GM12878 (cell line): Measurements from ENCODE around the gene POLR1H. TPM values are rescaled to one million over a fixed set of nuclear protein-coding genes. Genes with fewer than 3 reads are reported as not detected.

Experiments
- BHLHE40 ChIP-seq, 2 experiments: fragments of 450-650 bp in 1 of 2; IDR thresholded peaks; 2 replicates each; pipeline ENCODE4 v1.6.1; 2011 to 2017; ENCODE audit warnings: low read depth in 2 of 2, borderline replicate concordance in 1 of 2, improper control_type of control experiment in 1 of 2, low read length in 1 of 2, mild to moderate bottlenecking in 1 of 2
- CREB1 ChIP-seq: IDR thresholded peaks from 2 replicates; pipeline ENCODE4 v1.6.1; 2012; ENCODE audit warnings: low read depth, mild to moderate bottlenecking, inconsistent platforms
- EP300 ChIP-seq, 2 experiments: fragments of 150-350 bp in 1 of 2; IDR thresholded peaks; 2 replicates each; pipeline ENCODE4 v1.6.1; 2011 to 2012; ENCODE audit warnings: low read depth in 2 of 2, low read length in 2 of 2, borderline replicate concordance in 1 of 2, improper control_type of control experiment in 1 of 2, inconsistent platforms in 1 of 2; ENCODE audit not compliant: control insufficient read depth in 1 of 2
- EZH2 ChIP-seq: IDR thresholded peaks from 2 replicates; pipeline ENCODE4 v1.6.1; 2012; ENCODE audit warnings: low read depth, mild to moderate bottlenecking, control low read depth, inconsistent platforms, low read length, borderline replicate concordance; ENCODE audit not compliant: control insufficient read depth
- FOS ChIP-seq: IDR thresholded peaks from 3 replicates; pipeline ENCODE4 v1.6.1; 2011; ENCODE audit warnings: borderline replicate concordance; ENCODE audit not compliant: insufficient read length; ENCODE audit errors: extremely low read depth
- IKZF1 ChIP-seq: fragments of 450-650 bp; conservative IDR thresholded peaks from 2 replicates; pipeline ENCODE4 v1.6.1; 2017; ENCODE audit warnings: antibody characterized with exemption, mild to moderate bottlenecking
- IRF3 ChIP-seq: fragments of 450-650 bp; IDR thresholded peaks from 2 replicates; pipeline ENCODE4 v1.6.1; 2014; ENCODE audit warnings: mild to moderate bottlenecking
- JUNB ChIP-seq: IDR thresholded peaks from 2 replicates; pipeline ENCODE4 v1.6.1; 2016; ENCODE audit warnings: antibody characterized with exemption, mild to moderate bottlenecking
- JUND ChIP-seq: IDR thresholded peaks from 2 replicates; pipeline ENCODE4 v1.6.1; 2012; ENCODE audit warnings: low read depth, mild to moderate bottlenecking, low read length, improper control_type of control experiment, moderate library complexity
- MLLT1 ChIP-seq: fragments of 450-650 bp; IDR thresholded peaks from 2 replicates; pipeline ENCODE4 v1.6.1; 2016; ENCODE audit warnings: mild to moderate bottlenecking
- MTA2 ChIP-seq: fragments of 450-650 bp; IDR thresholded peaks from 2 replicates; pipeline ENCODE4 v1.6.1; 2016; ENCODE audit warnings: low read depth, mild to moderate bottlenecking, moderate library complexity
- NBN ChIP-seq: fragments of 450-650 bp; IDR thresholded peaks from 2 replicates; pipeline ENCODE4 v1.6.1; 2016
- NR2C1 ChIP-seq: fragments of 450-650 bp; IDR thresholded peaks from 2 replicates; pipeline ENCODE4 v1.6.1; 2017; ENCODE audit warnings: antibody characterized with exemption, mild to moderate bottlenecking, moderate library complexity
- RB1 ChIP-seq: fragments of 450-650 bp; formaldehyde crosslinking; IDR thresholded peaks from 2 replicates; pipeline ENCODE4 v1.6.1; 2017; ENCODE audit warnings: mild to moderate bottlenecking, borderline replicate concordance
- RELB ChIP-seq: fragments of 450-650 bp; IDR thresholded peaks from 2 replicates; pipeline ENCODE4 v1.6.1; 2017; ENCODE audit warnings: low read depth, mild to moderate bottlenecking, moderate library complexity
- REST ChIP-seq: IDR thresholded peaks from 2 replicates; pipeline ENCODE4 v1.6.1; 2012; ENCODE audit warnings: mild to moderate bottlenecking, low read depth, low read length
- SMAD1 ChIP-seq: fragments of 450-650 bp; IDR thresholded peaks from 2 replicates; pipeline ENCODE4 v1.6.1; 2018; ENCODE audit warnings: mild to moderate bottlenecking, low read depth; ENCODE audit not compliant: partially characterized antibody
- SMARCA5 ChIP-seq: fragments of 450-650 bp; IDR thresholded peaks from 2 replicates; pipeline ENCODE4 v1.6.1; 2017; ENCODE audit warnings: mild to moderate bottlenecking
- SREBF1 ChIP-seq: IDR thresholded peaks from 2 replicates; pipeline ENCODE4 v1.6.1; 2012; ENCODE audit warnings: mild to moderate bottlenecking, low read length
- TCF12 ChIP-seq: IDR thresholded peaks from 2 replicates; pipeline ENCODE4 v1.6.1; 2011; ENCODE audit warnings: low read depth, mild to moderate bottlenecking, low read length
- YY1 ChIP-seq: IDR thresholded peaks from 2 replicates; pipeline ENCODE4 v1.6.1; 2011; ENCODE audit warnings: low read depth, mild to moderate bottlenecking, low read length
- ZSCAN29 ChIP-seq: fragments of 450-650 bp; IDR thresholded peaks from 2 replicates; pipeline ENCODE4 v1.6.1; 2017; ENCODE audit warnings: mild to moderate bottlenecking, moderate library complexity
- polyA plus RNA-seq, 11 experiments: library from polyadenylated mRNA; depleted of rRNA in 4 of 11; unstranded in 6 of 11; stranded (reverse) in 5 of 11; fragments of >200 nt; fragmentation: Nextera tagmentation in 4 of 11; fragmentation: Illumina TruSeq in 1 of 11; extraction: Ambion mirVana in 4 of 11; extraction: Trizol in 1 of 11; gene quantifications; 1 replicate in 1 of 11; 2 replicates in 10 of 11; pipeline versions ENCODE4 v1.2.1 to v1.2.3, GENCODE V29; 2011 to 2016; ENCODE audit warnings: inconsistent platforms in 2 of 11, missing spikeins in 2 of 11, low read depth in 1 of 11
- total RNA-seq, 4 experiments: library from RNA; depleted of rRNA in 3 of 4; stranded (reverse); fragments of >200 nt in 3 of 4; fragmentation: Illumina TruSeq in 1 of 4; extraction: Trizol in 1 of 4; gene quantifications; 2 replicates each; pipeline versions ENCODE4 v1.2.1 to v1.2.3, GENCODE V29; 2013 to 2021

Gene POLR1H
- total and polyA plus RNA-seq, 10 of the 15 experiments (the other 5 are each of a cell fraction or from before 2014, with no cell fraction given): 50.6 to 160 (median 77.7) TPM

- TF ChIP-seq REST: no peak
- peak; percentile 88; the same call in 1 of the 2 replicates for TF ChIP-seq SMARCA5
- TF ChIP-seq MTA2: peak; percentile 43; the same call in 1 of the 2 replicates
- no peak for TF ChIP-seq EP300 (IDR thresholded peaks at IDR 0.05; ENCODE audit: borderline replicate concordance in 1 of 2, control insufficient read depth in 1 of 2, low read depth in 2 of 2, low read length in 2 of 2)
- TF ChIP-seq EZH2: no peak
- TF ChIP-seq TCF12: peak; percentile 71; the same call in 1 of the 2 replicates
- TF ChIP-seq NBN: peak; percentile 88
- TF ChIP-seq MLLT1: peak; percentile 73; the same call in 1 of the 2 replicates
- TF ChIP-seq IRF3: peak; percentile 33; the same call in 1 of the 2 replicates
- no peak for TF ChIP-seq JUND
- TF ChIP-seq IKZF1: no peak; the same call in 1 of the 2 replicates
- TF ChIP-seq CREB1: 0 out of 2 replicates have a peak, but pooled peaks have one; percentile 14
- TF ChIP-seq FOS: no peak
- peak; percentile 8 to 26; a peak in 1 of 4 replicates for TF ChIP-seq BHLHE40 (IDR thresholded peaks at IDR 0.05; ENCODE audit: borderline replicate concordance in 1 of 2, low read depth in 2 of 2, low read length in 1 of 2)
- TF ChIP-seq JUNB: no peak
- no peak; the same call in 1 of the 2 replicates for TF ChIP-seq ZSCAN29
- 0 out of 2 replicates have a peak, but pooled peaks have one; percentile 8 for TF ChIP-seq RELB
- peak; percentile 63; the same call in 1 of the 2 replicates for TF ChIP-seq RB1
- TF ChIP-seq SREBF1: no peak
- no peak for TF ChIP-seq NR2C1
- no peak for TF ChIP-seq SMAD1
- TF ChIP-seq YY1: peak; percentile 63; the same call in 1 of the 2 replicates
Observed at GRCh38 chr6:30102970-30103871, 42.2 kb downstream of the POLR1H start (continued).
